A549 (cell line): ENCODE results near the gene CNTN5.

ENCODE experiments used
- CEBPB ChIP-seq, 2 experiments: fragments of >200 bp in 1 of 2; sonication (Bioruptor Twin) in 1 of 2; formaldehyde crosslinking in 1 of 2; IDR thresholded peaks; 2 replicates each; pipeline ENCODE4 v1.6.1; 2012 to 2016
- CTCF ChIP-seq: fragments of >200 bp; sonication (Bioruptor Twin); formaldehyde crosslinking; IDR thresholded peaks from 3 replicates; pipeline ENCODE4 v1.5.1; 2016
- JUNB ChIP-seq: fragments of >200 bp; sonication (Bioruptor Twin); formaldehyde crosslinking; IDR thresholded peaks from 2 replicates; pipeline ENCODE4 v1.6.1; 2016
- MAFK ChIP-seq: fragments of 450-650 bp; IDR thresholded peaks from 2 replicates; pipeline ENCODE4 v1.6.1; 2014; ENCODE audit not compliant: partially characterized antibody
- MAX ChIP-seq: IDR thresholded peaks from 2 replicates; pipeline ENCODE4 v1.6.1; 2012
- PBX3 ChIP-seq: IDR thresholded peaks from 2 replicates; pipeline ENCODE4 v1.6.1; 2012
- POLR2A ChIP-seq: IDR thresholded peaks from 2 replicates; pipeline ENCODE4 v1.6.1; 2012; ENCODE audit warnings: mild to moderate bottlenecking, low read length
- RAD21 ChIP-seq, 2 experiments: fragments of >200 bp in 1 of 2; sonication (Bioruptor Twin) in 1 of 2; formaldehyde crosslinking in 1 of 2; IDR thresholded peaks in 1 of 2; conservative IDR thresholded peaks in 1 of 2; 2 replicates in 1 of 2; 3 replicates in 1 of 2; pipeline ENCODE4 v1.6.1; 2012 to 2018; ENCODE audit warnings: inconsistent platforms in 1 of 2
- REST ChIP-seq: fragments of 200-600 bp; sonication (generic); IDR thresholded peaks from 2 replicates; pipeline ENCODE4 v1.6.1; 2016; ENCODE audit warnings: antibody characterized with exemption, mild to moderate bottlenecking, moderate library complexity
- RFX5 ChIP-seq: fragments of 450-650 bp; IDR thresholded peaks from 2 replicates; pipeline ENCODE4 v1.7.1; 2014; ENCODE audit warnings: antibody characterized with exemption, mild to moderate bottlenecking, moderate library complexity
- USF2 ChIP-seq: fragments of 450-650 bp; IDR thresholded peaks from 2 replicates; pipeline ENCODE4 v1.6.1; 2014; ENCODE audit warnings: antibody characterized with exemption

- TF ChIP-seq REST (no peak), MAFK (no peak), CEBPB (IDR thresholded peaks at IDR 0.05) (no peak), RFX5 (no peak), JUNB (no peak), CTCF (no peak), MAX (no peak), POLR2A (no peak), USF2 (no peak), RAD21 (conservative IDR thresholded peaks at IDR 0.05 in 1 of 2, IDR thresholded peaks at IDR 0.05 in 1 of 2) (no peak), PBX3 (no peak)
Measured at GRCh38 chr11:99271527-99271926, 250.8 kb downstream of the CNTN5 start.
